Umbilical cord (tissue), 2 donors: ENCODE results near the gene STEEP1. TPM values are rescaled to one million over a fixed set of nuclear protein-coding genes. Genes with fewer than 3 reads are reported as not detected.

Experiments
- DNase-seq: peaks from one replicate; pipeline ENCODE4 v3.0.0-alpha.2; 2015; ENCODE audit warnings: low spot score
- total RNA-seq: library from RNA; depleted of rRNA; stranded (reverse); fragments of >200 nt; gene quantifications from one replicate; pipeline ENCODE4 v1.2.3, GENCODE V29; 2014; ENCODE audit warnings: low replicate concordance; ENCODE audit not compliant: insufficient read depth

The STEEP1 gene
- total RNA-seq, 1 donor from 2014 or later, result 22.9 TPM

GRCh38 chrX:119488749-119489148 lies 76.5 kb downstream of the STEEP1 start:
- no peak for DNase-seq

Other genes starting within 250 kb of the STEEP1 start
- 12.5 TPM for gene SLC25A43, start 166.1 kb downstream of the STEEP1 start, total RNA-seq
- gene SLC25A5, start 97.0 kb downstream of the STEEP1 start, total RNA-seq, result 71.0 TPM
- gene UBE2A, start 9.2 kb upstream of the STEEP1 start, total RNA-seq, result 37.3 TPM
- 4.8 TPM for gene NKRF, start 41.0 kb upstream of the STEEP1 start, total RNA-seq
- 52.2 TPM for gene SEPTIN6, start 127.8 kb upstream of the STEEP1 start, total RNA-seq
- 0.72 TPM for gene SOWAHD, start 193.2 kb upstream of the STEEP1 start, total RNA-seq
- gene RPL39, start 226.2 kb upstream of the STEEP1 start, total RNA-seq, result 3,826 TPM